ENCODE results near the gene ADGRD1.
A peak's percentile ranks its signal among the peaks of the same experiment; 100 is the strongest.

ADGRD1 gene

DNA sequence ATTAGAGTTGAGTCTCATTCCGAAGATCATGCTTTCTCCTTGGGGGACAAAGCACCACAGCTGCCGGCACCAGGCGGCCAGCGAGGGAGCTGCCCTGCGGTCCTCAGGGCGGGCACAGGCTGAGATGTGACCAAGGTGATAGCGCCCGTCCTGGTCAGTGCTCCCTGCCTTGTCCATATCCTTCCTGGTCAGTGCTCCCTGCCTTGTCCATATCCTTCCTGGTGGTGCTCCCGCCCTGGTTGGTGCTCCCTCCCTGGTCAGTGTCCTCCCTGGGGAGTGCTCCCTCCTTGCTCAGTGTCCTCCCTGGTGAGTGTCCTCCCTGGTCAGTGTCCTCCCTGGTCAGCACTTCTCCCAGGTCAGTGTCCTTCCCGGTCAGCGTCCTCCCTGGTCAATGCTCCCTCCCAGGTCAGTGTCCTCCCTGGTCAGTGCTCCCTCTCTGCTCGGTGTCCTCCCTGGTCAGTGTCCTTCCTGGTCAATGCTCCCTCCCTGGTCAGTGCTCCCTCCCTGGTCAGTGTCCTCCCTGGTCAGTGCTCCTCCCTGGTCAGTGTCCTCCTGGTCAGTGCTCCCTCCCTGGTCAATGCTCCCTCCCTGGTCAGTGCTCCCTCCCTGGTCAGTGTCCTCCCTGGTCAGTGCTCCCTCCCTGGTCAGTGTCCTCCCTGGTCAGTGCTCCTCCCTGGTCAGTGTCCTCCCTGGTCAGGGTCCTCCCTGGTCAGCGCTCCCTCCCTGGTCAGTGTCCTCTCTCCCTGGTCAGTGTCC lies 92.2 kb downstream of the ADGRD1 start:
- DNase-seq = no peak

- no peak for DNase-seq
Measured at GRCh38 chr12:131046813-131047788, 93.4 kb downstream of the ADGRD1 start.

DNA sequence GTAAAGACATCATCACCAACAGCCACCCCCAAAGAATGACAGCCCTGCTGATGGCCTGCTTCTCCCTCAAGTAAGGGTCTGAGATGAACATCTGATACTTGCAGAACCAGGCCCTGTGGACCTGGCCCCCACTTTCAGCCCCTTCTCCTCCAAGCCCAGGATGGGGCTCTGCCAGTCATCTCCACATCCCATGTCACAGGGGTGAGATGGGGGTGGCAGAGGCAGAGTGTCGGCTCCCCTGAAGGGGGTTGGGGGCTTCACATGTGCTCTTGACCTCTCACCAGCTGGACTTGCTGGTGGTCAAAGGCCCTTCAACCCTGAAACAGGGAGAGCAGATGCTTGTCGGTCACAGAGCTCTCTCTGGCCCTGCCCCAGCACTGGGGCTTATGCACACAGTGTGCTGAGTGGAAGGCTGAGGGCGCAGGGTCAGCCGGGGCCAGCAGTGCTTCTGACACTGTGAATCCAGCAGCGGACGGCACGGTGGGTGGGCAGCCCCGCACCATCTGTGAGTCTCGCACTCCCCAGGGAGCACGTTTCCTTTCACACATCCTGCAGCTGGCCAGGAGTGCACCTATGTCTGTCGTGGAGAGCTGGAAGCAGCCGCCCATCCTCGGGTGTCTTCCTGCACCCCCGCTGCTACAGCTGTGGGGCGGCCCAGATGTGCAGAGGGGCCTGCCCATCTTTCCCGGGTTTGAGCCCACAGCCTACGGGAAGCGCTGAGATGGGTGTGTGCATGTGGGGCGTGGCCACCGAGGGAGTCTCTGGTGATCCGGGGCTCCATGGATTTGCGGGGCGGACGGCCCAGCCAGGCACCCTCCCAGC lies 94.3 kb downstream of the ADGRD1 start:
- DNase-seq = no peak

DNA sequence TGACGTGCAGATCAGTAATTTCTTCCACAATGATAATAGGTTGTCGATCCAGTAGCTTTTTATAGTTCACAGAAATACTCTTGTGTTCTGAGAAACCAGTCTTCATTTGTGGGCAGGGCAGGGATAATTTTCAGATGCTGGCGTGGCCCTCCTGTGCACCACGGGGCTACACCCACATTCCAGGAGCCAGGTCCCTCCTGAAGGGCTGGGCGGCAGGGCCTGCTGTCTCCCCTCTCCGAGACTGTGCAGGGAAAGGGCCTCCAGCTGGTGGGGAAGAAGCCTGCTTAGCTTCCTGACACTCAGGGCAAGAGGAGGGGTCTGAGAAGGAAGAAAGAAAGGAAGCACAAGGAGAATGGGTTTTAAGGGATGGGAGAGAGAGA lies 94.9 kb downstream of the ADGRD1 start:
- no peak for DNase-seq

GRCh38 chr12:131049002-131049401 lies 95.3 kb downstream of the ADGRD1 start:
- DNase-seq = no peak

- no peak for DNase-seq
Measured at GRCh38 chr12:131049549-131050339, 96.0 kb downstream of the ADGRD1 start.

DNA sequence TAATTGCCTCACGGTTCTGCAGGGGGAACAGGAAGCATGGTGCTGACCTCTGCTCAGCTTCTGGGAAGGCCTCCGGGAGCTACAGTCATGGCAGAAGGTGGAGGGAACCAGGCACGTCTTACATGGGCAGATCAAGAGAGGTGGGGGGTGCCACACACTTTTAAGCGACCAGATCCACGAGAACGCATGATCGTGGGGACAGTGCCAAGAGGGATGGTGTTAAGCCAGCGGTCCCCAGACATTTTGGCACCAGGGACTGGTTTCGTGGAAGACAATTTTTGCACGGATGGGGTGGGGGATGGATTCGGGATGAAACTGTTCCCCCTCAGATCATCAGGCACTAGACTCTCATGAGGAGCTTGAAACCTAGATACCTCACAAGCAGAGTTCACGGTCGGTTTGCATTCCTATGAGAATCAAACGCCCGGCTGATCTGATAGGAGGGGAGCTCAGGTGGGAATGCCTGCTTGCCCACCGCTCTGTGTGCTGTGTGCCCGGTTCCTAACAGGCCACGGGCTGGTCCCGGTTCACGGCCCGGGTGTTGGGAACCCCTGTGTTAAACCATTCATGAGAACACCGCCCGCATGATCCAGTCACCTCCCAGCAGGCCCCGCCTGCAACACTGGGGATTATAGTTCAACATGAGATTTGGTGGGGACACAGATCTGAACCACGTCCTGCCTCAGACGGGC lies 96.9 kb downstream of the ADGRD1 start:
- no peak for DNase-seq

DNA sequence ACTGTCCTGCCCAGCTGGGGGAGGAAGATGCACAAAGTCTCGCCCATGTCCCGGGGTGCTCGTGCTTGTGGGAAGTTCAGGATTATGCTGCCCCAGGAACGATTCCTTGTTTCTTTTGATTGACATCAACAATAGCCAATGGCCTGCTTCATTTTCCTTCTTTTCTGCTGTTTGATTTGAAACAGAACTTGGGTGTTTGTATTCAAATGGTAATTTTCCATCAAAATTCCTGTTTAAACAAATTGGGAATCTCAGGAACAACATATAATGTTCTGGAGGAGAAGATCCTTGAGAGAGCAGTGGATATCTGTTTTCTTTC lies 97.4 kb downstream of the ADGRD1 start:
- no peak for DNase-seq

GRCh38 chr12:131052063-131052781 lies 98.5 kb downstream of the ADGRD1 start:
- DNase-seq = no peak

DNA sequence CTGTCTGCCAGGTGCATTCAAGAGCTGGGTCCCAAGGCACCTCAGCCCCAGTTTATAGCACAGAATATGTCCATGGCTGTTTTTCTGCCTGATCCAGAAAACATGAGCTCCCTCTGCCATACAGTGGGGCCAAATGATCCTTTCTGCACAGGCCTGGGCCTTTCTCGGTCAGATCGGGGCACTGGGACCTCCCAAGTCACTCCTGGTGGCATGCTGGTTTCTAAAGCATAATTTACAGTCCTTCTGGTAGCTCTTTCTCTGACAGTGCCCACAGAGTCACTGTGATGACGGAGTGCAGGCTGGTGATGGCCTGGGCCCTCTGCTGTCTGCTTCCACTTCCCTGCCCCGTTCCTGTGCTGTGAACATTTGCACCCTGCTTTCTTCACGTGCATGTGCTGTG lies 99.2 kb downstream of the ADGRD1 start:
- no peak for DNase-seq

GRCh38 chr12:131053567-131053966 lies 99.9 kb downstream of the ADGRD1 start:
- no peak for DNase-seq

DNA sequence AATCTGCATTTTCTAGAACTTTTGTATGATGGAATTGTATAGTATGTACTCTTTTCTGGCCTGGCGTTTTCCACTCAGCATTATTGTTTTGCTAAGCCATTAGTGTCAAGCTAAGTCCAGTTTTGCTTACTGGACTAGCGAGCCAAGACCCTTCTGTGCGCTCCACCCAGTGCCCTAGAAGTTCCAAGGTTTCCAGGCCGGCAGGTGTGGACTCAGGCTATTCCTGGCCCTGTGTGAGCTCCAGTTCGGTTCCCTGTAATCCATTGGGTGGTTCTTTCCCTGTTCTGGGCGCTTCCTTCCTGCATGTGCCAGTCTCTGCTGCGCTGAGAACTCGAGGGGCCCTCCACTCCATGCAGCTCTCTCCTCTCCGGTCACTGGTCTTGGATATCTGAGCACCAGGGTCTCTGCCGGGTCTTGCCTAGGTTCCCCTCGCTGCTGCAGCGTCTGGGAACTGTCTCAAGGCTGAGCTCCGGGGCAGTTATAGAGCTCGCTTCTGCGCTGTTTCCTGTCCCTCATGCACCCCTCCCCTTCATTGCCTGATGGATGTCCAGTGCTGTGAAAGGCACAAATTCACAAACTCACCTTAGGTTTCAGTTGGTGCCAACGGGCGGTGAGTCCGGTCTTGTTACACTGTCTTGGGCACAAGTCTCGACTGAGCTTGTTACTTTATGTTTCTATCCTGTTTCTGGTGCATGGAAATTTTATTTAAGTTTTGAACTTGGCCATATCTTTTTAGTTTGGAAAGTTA lies 100.8 kb downstream of the ADGRD1 start:
- no peak for DNase-seq

DNA sequence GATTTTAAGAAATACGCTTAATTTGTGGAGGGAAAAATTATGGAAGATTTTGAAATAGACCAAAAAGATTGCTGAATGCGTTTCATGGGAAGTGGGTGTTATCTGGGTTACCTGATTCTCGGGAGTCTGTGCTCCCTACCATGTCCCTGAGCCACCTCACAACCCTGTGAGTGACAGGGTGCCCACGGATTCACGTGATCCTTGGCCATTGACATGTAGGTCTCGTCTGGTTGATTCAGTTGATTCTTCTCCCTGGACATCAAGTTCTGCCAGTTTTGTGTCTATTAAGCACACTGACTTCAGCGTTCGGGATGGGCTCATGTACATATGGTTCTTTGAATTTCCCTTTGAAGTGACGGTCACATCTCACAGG lies 101.4 kb downstream of the ADGRD1 start:
- DNase-seq = peak; percentile 3

DNA sequence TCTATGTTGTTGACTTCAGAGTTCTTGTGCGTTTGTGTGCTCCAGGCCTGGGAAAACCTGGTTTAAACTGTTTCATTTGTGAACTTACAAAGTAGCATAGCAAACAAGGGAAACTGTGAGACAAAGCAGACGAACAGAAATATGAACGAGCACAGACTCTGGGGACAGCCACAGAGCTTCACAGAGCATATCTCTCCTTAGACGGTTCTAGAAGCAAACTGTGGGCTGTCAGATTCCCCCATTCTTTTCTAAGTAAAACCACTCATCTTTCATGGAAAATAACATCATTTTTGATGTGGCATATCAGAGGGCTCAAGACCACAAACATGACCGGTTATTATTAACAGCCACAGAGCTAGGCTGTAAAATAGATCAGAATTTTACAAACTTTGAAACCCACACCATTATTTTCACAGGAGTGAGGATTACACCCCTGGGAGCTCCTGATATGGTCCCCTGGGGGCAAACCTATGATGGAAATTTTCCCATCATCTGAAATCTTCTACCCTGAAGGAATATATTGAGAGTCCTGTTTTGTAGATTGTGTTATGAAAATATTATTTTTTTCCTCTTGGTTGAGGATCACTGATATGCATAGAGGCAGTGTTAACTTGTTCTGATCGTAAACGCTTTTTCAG lies 102.0 kb downstream of the ADGRD1 start:
- DNase-seq = no peak

GRCh38 chr12:131056626-131057025 lies 102.9 kb downstream of the ADGRD1 start:
- peak; percentile 4 for DNase-seq

- no peak for DNase-seq
Measured at GRCh38 chr12:131057211-131057721, 103.6 kb downstream of the ADGRD1 start.

GRCh38 chr12:131057722-131058515 lies 104.2 kb downstream of the ADGRD1 start:
- DNase-seq = no peak

DNA sequence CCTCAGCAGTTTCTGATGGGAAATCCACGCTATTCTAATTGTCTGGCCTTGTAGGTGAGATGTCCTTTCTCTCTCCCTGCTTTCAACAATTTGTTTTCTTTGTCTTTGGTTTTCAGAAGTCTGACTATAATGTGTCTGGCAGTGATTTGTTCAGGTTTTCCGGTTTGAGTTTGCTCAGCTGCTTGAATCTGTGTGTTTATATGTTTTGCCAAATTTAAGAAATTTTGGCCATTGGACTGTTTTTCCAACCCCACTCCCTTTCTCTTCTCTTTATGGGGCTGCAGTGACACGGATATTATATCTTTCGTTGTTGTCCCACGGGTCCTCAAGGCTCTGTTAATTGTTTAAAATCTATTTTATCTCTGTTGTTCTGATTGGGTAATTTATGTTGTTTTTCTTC lies 105.0 kb downstream of the ADGRD1 start:
- DNase-seq = no peak
